ENCODE results near the gene TENM4.

TENM4 gene

GRCh38 chr11:78952890-78953289 is 487.9 kb downstream of the TENM4 start:
- no peak for DNase-seq

DNA sequence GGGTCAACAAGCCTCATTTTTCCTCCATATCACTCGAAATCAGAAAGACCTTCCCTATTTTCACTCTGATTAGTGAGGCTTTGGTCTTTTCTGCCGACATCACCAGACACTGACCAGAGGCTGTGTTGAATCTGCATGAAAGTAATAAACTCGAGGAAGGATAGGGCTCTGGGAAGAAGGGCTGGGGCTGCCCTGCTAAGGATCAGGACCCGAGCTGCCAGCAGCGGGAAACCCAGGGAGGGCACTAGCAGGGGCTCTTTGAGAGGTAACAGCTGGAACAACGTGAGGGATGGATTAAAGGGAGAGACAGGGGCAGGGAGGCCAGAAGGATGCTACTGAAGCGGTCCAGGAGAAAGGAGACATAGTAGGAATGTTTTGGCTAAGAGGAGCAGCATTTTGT is 488.7 kb downstream of the TENM4 start:
- no peak for DNase-seq

- no peak for DNase-seq
These were observed 490.7 kb downstream of the TENM4 start for GRCh38 chr11:78949976-78950690.

DNA sequence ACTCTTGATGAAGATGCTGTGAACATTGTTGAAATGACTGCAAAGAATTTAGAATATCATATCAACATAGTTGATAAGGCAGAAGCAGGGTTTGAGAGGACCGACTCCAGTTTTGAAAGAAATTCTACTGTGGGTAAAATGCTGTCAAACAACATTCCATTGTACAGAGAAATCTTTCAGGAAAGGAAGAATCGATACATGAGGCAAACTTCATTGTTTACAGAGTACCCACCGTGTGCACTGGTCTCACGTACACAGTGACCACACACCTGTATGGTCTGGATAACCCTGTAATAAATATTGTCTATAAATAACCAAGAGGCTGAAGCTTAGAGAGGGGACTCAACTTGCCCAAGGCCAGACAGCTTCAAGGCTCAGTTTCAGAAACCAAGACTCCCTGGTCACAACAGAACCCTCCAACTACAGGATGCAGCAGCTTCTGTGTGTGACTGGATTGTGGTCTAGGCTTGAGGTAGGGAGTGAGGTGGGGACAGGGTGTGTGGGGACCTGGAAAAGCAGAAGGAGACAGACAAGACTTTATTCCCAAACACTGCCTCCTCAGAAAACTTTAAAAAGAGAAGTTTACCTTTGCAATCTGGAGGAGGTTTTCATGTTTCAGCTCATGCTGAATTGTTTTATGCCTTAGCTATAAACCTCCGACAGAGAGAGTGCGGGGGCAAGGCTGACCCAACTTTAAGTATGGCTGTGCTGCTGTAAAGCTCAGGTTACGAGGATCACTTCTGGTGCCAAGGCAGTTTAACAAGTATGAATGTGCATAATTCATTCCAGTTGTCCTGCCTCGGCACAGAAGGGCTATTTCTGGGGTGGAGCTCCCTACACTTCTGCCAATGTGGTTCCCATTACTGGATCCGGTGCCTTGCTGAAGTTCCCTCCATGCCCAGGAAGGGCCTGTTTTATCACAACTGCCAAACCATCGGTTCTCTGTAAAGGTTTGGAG is 493.6 kb downstream of the TENM4 start:
- no peak for DNase-seq

DNA sequence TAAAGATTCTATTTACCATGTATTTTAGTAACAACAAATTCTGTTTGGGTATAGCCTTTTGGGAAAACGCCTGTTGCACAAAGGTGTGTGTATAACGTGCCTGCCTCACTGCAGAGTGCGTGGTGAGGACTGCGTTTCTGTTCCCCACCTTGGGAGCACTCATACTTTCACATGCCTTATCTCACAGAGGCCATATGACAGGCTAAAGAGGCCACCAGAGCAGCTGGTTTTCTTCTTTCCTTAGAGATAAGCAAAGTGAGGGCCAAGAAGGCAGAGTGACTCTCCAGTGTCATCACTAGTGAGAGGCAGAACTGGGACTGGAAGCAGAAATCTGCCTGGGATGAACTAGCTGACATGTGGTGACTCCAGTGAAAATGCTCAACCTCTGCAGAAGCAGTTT is 497.0 kb downstream of the TENM4 start:
- DNase-seq = no peak

DNA sequence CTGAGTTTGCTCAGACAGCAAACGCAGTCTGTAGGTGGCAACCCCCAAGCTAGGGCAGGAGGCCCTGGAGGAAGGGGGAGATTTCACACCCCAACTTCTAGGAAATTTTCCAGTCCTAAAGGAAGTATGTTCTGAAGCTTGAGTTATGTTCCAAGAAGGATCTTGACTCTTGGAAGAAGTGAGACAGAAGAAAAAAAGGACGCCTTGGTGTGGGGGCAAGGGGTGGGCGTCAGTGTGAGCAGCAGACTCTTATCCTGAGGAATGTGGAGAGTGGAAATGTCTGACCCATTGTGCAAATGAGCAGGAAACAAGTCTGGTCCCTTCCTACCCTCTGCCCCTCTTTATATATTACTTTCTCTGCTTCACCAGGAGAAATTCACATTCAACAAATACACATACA is 497.7 kb downstream of the TENM4 start:
- no peak for DNase-seq

DNA sequence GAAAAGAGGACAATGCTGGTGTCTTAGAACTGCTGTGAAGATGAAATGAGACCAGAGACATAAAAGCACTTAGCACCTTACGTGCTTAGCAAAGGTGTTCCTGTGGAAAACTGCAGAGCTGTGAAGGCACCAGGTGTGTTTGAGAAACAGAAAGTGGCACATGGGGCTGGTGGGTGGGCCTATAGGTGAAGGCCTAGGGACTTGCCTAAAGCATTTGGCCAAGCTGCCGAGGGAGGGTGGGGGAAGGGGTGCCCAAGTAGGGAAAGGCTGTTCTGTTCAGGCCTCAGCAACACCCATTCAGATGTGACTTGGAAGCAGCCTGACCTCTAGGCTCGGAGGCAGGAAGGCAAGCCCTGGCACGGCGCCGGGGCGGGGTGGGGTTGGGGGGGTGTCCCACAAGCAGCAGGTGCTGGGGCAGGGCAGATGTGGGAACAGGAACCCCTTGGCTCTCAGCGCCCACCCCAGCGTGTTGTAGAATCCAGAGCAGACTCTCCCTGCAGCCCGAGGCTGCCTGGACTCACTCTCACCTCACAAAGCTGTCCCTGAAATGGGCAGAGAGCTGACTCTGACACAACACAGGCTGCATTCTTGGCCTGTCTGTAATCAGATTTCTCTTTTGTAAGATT is 499.5 kb downstream of the TENM4 start:
- DNase-seq = no peak

DNA sequence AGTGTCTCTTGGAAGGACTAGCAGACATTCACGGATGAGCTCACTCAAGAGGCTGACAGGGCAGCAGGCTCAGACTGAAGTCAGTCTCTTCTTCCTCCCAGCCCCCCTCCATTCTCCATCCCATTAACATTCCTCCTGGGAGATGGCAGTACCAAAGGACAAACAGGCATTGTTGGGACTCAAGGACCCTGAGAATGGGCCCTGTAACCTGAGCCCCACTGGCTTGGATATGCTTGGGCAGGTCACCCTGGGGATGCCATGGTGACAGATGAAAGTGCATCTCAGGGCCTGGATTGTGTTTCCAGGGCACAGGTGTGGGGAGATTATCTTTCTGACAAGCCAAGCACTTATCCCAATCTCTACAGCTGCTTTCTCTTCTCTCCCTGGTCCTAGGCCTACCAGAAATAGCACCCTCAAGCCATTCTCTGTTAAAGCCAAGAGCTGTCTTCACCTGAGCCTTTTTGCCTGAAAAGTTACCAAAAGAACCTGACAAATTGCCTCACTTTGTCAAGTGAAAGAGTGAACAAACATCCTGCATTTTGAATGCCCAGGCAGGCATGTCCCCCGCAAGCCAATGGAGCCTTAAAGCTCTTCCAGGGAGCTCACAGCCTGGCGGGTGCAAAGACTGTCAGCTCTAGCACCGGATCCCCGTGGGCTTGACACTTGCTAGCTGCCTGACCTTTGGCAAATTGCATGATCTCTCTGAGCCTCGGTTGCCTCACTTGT is 500.2 kb downstream of the TENM4 start:
- DNase-seq = no peak

DNA sequence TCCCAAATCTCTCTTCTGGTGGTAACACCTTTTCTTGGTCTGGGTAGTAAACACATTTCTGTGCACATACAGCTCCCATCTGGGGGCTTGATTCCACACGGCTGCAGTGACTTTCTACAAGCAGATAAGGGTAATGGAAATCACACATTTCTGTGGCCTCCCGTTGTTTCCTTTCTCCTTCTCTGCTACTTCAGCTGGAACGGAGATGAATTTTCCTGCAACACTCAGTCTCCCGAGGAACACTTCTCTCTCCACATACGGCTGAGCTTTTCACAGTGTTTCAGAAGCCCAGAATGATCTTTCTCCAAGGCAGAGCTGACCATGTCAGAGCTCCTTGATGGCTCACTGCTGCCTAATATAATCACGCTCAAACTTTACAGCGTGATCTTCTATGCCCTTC is 501.9 kb downstream of the TENM4 start:
- DNase-seq = no peak

GRCh38 chr11:78938036-78938435 is 502.8 kb downstream of the TENM4 start:
- no peak for DNase-seq

DNA sequence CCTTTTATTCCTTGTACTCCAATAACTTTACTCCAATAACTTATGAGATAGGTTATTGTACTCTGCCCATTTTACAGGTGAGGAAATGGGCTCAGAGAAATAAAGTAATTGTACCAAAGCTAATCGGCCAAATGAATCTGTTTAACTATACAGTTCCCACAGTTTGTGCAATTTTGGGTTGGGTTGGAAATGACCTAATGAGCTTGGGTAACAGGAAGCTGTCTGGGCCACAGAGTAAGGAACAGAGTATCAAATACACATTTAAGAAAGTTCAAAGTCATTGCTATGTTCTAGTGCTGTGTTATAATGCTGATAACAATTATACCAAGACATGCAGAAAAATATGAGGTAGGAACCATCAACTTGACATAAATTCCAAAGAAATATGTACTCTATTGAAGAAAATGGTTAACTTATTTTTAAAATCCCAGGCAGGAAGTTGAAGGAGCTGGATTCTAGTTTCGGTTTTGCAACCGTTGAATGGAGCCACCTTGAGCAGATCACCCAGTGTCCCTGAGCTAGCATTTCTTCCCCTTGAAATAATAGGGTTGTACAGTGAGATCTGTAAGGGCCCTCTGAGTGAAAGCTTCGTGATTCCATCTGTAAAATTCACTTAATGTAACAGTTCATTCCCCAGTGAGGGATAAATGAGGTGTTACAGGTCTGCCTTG is 505.3 kb downstream of the TENM4 start:
- peak; percentile 76 for DNase-seq

DNA sequence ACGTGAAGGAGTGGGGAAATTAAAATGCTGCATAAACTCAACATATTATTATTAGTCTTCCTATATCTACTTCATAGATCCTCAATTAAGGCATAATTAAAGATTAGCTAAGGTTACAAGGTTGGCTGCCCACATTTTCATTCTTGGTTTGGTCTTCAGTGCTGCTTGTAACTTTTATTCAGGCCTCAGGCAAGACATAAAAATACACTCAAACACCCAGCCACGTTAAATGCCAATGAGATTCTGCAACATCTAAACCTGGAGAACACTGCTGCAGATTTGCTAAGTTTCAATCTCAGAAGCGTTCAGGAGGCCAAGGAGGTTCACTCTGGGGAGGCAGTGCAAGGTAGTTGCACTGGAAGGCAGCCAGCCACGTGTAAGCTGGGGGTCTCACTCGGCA is 507.5 kb downstream of the TENM4 start:
- no peak for DNase-seq

GRCh38 chr11:78932757-78933156 is 508.1 kb downstream of the TENM4 start:
- DNase-seq = no peak

DNA sequence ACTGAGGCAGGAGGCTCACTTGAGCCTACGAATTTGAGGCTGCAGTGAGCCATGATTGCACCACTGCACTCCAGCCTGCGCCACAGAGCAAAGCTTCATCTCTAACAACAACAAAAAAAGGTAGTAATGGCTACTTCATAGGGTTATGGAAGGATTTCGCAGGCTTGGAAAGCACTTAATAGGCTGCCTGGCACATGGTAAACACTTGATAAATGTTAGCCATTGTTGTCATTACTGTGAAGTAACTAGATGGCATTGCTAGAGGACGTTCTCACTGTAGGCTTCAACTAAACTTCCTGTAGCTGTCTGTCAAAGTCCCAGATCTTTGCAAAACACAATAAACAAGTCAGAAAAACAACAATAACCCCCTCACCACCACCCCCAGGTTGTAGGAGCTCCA is 508.9 kb downstream of the TENM4 start:
- no peak for DNase-seq

GRCh38 chr11:78930810-78931523 is 509.9 kb downstream of the TENM4 start:
- DNase-seq = no peak

GRCh38 chr11:78929906-78930220 is 511.0 kb downstream of the TENM4 start:
- DNase-seq = no peak

DNA sequence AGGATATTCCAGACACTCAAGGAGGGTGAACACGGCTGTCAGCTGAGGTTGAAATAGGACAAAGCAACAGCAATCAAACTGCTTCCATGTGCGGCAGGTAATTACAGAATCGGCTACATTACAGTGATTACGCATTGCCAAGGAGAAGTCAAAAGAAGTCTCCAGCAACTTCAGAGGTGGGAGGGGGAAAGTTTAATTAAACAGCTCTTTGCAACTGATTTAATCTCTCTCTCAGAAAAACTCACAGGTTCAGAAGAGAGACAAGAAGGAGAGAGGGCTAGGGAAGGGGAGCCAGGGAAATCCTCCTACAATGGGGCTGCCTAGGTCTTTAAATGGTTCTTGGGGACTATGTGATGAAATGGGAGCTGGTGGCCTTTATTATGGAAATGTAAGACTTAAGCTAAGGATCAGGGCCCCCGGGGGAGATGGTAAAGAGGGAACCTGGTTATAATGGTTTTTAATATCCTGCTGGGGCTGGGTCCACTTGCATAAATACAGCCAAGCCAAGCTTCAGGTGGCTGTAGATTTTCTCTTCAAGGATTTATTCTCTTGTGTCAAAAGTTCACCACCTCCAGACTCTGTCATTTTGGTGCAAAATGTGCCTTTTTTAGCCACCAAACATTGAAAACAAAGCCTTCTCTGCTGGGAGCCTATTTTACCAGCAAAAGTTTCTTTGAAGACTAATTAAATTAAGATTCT is 511.5 kb downstream of the TENM4 start:
- DNase-seq = no peak

- no peak for DNase-seq
These were observed 513.3 kb downstream of the TENM4 start for GRCh38 chr11:78927511-78927910.

- DNase-seq = no peak
These were observed 514.0 kb downstream of the TENM4 start for GRCh38 chr11:78926633-78927338.

DNA sequence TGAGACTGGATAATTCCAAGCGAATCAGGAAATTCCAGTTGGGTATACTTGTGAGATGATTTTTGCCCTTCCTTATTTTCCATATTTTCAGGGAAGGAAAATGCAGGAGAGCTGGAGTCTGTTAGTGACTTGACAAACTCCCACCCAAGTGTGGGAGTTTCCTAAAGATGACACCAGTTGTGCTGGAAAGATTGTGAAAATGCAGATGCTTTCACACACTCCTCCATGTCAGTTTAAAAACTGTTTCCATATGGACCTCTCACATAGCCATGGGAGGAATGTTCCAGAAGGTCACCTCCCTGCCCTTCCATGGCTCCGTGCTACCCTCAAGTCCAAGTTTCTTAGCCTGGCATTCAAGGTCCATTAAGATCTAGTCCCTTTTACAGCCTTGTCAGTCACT is 515.4 kb downstream of the TENM4 start:
- no peak for DNase-seq
